Epithelial cell of proximal tubule (primary cell): ENCODE data around the gene CCDC124. TPM values are rescaled to one million over a fixed set of nuclear protein-coding genes. Genes with fewer than 3 reads are reported as not detected.
"Not testable (repeated sequence)": the region's sequence is repeated elsewhere in the genome, so short reads cannot be mapped to it uniquely, and the experiment has no call there.

Experiments used
- DNase-seq: peaks from one replicate; pipeline ENCODE4 v3.0.0-alpha.2; 2011; ENCODE audit warnings: low read depth
- H3K4me3 ChIP-seq: 2 replicates; pipeline ENCODE4 v1.5.1; 2011; ENCODE audit warnings: low read depth, mild to moderate bottlenecking, low read length
- total RNA-seq: library from RNA; depleted of rRNA; stranded (reverse); fragments of >200 nt; gene quantifications from 2 replicates; pipeline ENCODE4 v1.2.3, GENCODE V29; 2015
- TF ChIP-seq, protein P1 (sequence below): conservative IDR thresholded peaks from 2 replicates; pipeline ENCODE4 v1.5.1; 2012; ENCODE audit warnings: low read depth, mild to moderate bottlenecking, low read length

Gene CCDC124, protein sequence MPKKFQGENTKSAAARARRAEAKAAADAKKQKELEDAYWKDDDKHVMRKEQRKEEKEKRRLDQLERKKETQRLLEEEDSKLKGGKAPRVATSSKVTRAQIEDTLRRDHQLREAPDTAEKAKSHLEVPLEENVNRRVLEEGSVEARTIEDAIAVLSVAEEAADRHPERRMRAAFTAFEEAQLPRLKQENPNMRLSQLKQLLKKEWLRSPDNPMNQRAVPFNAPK
- total RNA-seq, result 68.4 and 115 TPM in 2 replicates

DNA sequence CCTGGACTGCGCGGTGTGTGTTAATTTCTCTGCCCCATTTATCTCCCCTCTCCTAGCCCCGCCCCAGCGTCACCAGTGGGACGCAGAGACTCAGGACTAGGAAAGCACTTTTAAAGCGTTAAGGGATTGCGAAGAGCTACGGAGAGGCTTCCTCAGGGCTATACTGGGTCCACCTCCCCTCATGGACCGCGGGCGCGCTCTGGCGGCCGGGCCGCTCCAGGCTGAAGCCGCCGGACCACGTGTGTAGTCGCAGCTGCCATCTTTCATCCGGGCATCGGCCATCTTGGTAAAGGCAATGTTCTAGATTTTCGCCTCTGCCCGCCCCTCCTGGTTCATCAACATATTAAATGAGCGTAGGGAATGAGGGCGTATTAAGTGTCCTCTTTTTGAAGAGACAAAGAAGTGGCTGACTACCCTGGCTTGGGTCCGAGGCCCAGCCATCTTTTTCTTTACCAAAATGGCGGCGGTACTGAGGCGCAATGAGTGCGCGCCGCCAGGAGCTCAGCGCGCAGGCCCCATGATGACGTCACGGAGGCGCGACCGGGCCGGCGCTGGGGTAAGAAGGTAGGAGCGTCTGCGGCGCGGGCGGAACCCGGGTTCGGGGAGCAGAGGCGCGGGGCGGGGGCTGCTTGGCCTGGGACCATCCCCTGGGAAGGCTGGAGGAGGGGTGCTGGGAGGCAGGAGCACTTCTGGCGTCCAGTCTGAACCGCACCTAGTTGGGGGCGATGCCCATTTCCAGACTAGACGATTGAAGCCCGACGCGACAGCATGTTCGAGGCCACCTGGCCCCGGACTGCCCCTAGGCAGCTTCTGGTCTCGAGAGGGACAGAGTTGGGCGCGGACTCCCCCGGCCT, at the start of gene CCDC124:
Gene CCDC124, plus strand, starts transcription at position 531 of the 854 bp plus-strand sequence. CDS start 3,406 bp downstream, outside the sequence.
- peak within 1 kb of the TSS; percentile 89 for H3K4me3 ChIP-seq
- TF ChIP-seq, protein P1, sequence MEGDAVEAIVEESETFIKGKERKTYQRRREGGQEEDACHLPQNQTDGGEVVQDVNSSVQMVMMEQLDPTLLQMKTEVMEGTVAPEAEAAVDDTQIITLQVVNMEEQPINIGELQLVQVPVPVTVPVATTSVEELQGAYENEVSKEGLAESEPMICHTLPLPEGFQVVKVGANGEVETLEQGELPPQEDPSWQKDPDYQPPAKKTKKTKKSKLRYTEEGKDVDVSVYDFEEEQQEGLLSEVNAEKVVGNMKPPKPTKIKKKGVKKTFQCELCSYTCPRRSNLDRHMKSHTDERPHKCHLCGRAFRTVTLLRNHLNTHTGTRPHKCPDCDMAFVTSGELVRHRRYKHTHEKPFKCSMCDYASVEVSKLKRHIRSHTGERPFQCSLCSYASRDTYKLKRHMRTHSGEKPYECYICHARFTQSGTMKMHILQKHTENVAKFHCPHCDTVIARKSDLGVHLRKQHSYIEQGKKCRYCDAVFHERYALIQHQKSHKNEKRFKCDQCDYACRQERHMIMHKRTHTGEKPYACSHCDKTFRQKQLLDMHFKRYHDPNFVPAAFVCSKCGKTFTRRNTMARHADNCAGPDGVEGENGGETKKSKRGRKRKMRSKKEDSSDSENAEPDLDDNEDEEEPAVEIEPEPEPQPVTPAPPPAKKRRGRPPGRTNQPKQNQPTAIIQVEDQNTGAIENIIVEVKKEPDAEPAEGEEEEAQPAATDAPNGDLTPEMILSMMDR, result peak; percentile 95
- DNase-seq, result peak; percentile 53

DNA sequence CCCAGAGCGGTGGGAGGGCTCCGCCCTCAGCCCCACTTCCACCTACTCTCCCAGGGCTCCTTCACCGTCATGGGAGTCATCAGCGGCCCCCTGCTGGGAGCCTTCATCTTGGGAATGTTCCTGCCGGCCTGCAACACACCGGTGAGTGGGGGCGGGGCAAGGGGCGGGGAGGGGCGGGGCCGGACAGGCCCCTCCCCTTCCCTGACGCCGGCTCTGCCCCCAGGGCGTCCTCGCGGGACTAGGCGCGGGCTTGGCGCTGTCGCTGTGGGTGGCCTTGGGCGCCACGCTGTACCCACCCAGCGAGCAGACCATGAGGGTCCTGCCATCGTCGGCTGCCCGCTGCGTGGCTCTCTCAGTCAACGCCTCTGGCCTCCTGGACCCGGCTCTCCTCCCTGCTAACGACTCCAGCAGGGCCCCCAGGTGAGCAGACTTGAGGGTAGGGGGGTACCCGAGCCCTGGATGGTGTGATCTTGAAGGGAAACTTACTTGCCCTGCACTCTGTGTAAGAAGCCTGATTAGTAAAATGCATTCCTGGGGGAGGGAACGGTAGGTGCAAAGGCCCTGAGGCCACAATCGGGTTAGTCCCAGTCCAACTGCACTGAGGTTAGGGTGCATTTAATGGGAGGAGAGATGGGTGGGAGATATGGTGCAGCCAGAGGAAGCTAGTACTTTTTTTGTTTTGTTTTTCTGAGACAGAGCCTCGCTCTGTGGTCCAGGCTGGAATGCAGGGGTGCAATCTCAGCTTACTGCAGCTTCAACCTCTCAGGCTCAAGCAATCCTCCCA, 49.0 kb upstream of the CCDC124 start:
- no peak overlapping the region for H3K4me3 ChIP-seq
- DNase-seq, result no peak
- TF ChIP-seq, protein P1, result no peak

DNA sequence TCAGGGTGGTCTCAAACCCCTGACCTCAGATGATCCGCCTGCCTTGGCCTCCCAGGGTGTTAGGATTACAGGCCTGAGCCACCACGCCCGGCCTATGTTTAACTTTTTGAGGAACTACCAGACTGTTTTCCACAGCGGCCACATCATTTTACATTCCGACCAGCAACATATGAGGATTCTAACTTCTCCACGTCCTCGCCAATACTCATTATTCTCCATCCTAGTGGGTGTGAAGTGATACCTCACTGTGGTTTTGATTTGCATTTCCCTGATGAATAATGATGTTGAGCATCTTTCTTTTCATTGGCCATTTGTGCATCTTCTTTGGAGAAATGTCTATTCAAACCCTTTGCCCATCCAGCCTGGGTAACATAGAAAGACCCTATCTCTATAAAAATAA, 46.3 kb upstream of the CCDC124 start:
- TF ChIP-seq, protein P1, result no peak
- DNase-seq, result no peak

DNA sequence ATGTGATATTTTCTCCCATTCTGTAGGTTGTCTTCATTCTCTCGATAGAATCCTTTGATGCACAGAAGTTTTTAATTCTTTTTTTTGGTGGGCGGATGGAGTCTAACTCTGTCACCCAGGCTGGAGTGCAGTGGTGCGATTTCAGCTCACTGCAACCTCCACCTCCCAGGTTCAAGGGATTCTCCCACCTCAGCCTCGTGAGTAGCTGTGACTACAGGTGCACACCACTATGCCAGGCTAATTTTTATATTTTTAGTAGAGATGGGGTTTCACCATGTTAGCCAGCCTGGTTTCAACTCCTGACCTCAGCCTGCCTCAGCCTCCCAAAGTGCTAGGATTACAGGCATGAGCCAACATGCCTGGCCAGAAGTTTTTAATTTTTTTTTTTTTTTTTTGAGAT, 45.6 kb upstream of the CCDC124 start:
- H3K4me3 ChIP-seq, DNase-seq: not testable (repeated sequence)

More for the DNA sequence above, 46.3 kb upstream of the CCDC124 start:
- H3K4me3 ChIP-seq, result no peak overlapping the region

DNA sequence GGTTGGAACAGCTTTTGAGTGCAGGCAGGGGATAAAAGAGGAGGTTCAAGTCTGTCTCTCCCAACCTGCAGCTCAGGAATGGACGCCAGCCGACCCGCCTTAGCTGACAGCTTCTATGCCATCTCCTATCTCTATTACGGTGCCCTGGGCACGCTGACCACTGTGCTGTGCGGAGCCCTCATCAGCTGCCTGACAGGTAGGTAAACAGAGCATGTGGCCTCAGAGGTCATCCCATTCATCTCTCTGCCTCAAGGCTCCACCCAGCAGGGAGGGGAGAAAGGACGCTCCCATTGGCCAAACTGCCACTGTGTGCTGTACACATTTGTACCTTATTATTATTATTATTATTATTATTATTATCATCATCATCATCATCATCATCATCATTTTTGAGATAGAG, 44.6 kb upstream of the CCDC124 start:
- no peak overlapping the region for H3K4me3 ChIP-seq
- TF ChIP-seq, protein P1, result no peak
- DNase-seq, result no peak

DNA sequence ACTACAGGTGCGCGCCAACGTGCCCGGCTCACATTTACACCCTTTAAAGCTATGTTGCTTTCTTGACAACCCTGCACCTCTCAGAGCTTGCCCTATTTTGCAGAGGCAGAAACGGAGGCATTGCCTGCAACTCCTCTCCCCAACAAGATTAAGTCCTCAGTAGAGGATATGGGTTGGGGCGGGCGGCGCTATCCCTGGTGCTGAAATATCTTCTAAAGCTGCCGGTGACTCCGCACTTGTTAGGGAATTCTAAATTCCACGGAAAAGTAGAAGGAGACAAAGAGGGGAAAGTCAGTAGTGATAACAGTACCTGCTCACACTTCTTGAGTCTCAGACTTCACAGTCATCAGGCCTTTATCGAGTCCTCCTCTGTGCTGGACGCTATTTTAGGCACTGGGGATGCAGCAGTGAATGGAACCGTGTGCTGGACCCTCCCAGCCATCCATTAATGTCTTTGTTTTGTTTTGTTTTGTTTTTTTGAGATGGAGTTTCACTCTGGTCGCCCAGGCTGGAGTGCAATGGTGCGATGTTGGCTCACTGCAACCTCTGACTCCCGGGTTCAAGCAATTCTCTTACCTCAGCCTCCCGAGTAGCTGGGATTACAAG, 43.1 kb upstream of the CCDC124 start:
- DNase-seq, result no peak
- TF ChIP-seq, protein P1, result no peak
- H3K4me3 ChIP-seq, result no peak overlapping the region
